ENCODE measurements around the gene MS4A6E.
"Not testable (repeated sequence)": the region's sequence is repeated elsewhere in the genome, so short reads cannot be mapped to it uniquely, and the experiment has no call there.

The MS4A6E gene

DNA sequence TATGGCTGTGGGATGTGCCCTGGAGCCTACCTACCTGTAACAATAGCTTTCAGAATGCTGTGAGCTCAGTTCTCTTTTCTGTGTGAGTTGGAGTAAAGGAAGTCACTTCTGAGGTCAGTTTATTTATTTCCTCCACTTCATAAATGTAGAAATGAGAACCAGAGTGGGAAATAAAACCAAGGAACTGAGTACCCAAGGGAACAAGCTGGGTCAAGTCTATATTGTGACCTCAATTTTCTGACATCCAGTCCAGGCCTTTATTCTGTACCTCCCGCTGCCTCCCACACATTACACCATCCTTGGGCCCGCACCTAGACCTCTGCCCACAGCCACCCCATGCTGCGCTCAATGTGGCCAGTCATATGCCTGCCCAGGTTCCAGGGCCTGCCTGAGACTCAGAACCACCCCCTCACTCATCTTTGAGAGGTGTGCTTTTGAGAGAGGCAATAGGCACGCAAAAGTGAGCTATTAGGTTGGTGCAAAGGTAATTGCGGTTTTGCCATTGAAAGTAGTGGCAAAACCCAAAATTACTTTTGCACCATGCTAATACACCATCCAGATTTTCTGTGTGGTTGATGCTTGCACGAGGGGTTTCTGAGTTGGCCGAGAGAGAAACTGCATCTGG, 9.8 kb downstream of the MS4A6E start:
- DNase-seq (ENCODE audit: low read depth), result no peak

DNA sequence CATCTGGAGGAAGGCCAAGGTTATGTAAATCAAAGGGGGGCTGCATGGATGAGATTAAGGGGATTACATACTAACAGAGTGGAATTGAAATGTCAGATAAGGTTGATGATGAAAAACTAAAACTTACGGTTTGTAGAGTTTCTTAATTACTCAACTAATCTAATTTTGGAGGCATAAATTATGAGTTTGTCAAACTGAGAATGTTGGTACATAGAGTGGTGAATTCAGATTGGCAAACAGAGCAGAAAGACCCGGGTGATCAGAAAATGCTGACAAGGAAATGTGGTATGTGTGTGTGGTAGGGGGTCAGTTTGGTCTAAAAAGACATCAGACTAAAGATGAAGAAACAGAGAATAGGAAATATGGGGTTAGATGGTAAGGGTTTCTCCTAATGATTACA, 11.0 kb downstream of the MS4A6E start:
- DNase-seq (ENCODE audit: low read depth), result no peak

DNA sequence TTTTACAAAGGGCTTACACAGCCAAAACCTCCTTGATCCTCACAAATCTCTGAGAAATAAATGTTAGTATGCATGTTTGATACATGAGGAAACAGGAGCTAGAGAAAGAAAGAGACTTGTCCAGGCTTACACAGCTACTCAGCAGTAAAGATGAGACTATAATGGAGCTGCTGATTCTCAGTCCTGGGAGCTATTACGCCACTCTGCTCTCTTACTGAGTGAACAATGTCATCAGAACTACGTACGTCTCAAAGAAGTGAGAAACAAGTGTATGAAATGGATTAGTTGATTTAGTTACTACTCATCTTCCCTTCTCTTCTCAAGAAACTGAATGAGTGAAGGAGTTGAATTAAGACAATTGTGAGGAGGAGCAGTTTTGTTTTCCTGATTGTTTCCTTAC, 12.3 kb downstream of the MS4A6E start:
- DNase-seq (ENCODE audit: low read depth), result no peak

DNA sequence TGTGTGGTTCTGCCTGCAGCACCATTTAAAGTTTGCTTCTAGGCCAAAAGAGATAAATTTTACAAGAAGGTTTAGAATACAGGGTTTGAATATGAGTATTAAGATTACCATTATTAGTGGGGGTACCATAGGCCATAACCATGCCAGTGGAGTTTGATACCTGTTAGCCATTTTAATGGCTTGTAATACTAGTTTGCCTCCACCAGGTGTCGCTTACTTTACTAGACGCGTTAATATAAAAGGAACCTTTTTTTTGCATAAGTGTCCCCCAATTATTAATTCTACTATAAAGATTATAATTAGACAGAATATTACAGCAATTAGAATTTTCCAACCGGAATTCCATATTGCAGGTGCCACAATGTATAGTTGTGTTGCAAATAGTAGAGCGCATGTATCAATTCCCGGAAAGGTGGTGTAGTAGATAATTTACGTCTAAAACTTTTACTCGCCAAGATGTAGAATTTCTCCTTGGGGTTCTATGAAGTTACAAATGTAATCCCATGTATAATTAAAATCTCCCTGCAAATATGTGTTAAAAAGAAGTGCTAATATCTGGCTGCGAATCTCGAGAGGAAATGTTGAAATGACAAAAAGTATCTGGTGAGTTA, 16.1 kb downstream of the MS4A6E start:
- DNase-seq (ENCODE audit: low read depth), result no peak

DNA sequence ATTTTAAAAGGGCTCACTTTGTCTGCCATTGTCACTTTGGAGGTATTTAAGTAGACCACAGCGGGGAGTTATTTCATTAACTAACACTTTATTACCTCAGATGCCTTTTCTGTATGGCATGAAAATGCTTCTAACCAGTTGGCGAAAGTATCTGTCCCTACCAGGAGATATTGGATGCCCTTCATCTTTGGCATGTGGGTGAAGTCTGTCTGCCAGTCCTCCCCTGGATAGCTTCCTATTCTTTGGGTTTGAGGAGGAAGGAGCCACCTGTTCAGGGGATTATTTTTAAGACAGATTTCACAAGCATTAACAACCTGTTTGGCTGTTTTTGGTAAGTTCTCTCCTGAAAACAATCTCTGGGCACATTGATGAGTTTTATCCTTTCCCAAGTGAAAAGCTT, 17.1 kb downstream of the MS4A6E start:
- DNase-seq (ENCODE audit: low read depth), result no peak

DNA sequence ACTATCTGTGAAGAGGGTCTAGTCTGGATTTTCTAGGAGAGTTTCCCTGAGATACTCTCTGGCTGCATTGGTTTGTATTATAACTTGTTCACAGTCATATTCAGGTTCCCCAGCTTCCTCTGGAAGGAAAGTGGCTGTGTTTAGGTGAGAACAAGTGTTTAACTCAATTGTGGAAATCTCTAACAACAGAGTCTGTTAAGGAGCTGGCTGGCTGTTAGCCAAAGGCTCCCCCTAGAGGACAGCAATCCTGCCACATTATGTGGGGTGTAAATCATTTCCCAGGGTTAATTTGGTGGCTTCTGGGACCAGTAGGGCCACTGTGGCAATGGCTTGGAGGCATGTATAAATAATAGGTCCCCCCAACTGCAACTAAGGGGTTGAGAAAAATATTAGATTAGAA, 18.4 kb downstream of the MS4A6E start:
- no peak for DNase-seq (ENCODE audit: low read depth)

DNA sequence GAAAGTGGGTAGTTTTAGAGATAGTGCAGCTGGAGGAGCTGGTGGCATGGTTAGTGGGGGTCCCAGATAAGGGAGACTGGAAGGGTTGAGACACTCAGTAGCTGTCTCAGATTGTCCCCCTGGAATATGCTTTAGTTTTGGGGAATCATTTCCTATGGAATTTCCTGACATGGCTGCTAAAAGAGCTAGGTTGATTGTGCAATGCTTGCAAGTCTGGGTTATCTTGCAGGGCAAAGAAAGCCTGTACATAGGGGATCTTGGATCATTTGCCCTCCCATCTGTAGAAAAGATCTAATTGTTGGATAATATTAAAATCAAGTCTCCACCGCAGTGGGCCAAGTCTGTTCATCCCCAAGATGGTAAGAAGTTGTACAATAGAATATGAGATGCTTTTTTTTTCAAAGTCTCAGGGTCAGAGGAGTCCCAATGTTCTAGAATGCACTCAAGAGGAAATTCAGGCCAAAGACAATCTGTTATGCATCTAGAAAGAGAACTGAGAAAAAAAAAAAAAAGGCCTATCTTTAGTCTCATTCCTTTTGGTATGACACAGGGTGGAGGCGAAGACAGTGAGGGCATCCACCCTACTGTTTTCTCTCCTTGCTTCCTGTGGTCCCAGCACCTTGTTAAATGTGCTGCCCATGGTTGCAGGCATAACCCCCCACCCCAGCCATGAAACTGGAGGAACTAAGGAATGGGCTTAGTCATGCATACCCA, 20.2 kb downstream of the MS4A6E start:
- no peak for DNase-seq (ENCODE audit: low read depth)

DNA sequence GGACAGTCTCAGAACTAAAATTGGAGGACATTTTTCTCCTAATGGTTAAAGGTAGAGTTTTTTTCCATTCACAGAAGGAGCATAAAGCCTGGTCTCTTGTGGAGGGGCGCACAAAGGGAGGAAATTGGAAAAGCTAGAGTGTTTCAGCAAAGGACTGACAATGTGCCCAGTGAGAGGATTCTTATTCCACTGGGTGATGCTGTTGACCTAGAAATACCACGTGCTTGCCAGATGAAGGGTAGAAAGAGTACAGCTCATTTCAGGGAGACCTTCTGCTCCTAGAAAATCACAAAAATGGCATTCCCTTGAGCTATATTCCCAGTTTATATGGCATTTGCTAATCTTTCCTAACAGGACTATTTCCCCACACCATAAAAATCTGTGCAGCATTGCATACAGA, 21.1 kb downstream of the MS4A6E start:
- no peak for DNase-seq (ENCODE audit: low read depth)

DNA sequence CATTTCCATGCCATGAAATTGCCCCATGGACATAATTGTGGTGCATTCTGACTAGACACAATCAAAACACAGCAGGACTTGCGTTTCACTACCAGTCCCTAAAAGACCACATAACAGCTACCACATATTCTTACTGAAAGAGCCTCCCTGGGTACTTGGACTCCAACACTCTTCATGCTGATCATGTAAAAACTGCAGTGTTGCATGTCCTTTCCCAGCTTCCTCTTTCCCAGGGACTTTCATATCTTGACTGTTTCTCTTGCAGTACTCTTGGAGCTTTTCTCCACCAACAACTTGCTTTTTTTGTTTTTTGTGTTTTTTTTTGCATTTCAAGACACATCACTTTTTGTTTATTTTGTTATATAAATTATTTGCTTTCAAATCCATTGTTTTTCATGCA, 22.9 kb downstream of the MS4A6E start:
- no peak for DNase-seq (ENCODE audit: low read depth)

DNA sequence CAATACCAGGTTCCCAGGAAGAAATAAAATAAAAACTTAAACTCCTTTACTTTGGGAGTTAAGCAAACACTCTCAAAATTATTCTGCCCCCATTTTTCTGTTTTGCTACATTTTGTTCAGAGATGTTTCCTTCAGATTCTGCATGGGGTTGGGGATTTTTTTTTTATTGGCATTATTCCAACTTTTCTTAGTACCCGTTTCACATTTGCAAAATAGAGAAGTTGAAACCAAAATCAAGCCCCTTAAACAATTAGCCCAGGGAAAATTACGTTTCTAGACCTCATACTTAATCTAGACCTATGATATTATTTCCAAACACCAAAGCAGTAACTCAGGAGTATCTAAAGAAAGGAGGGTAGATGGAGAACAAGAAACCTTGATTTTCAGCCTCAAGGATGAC, 30.7 kb downstream of the MS4A6E start:
- DNase-seq (ENCODE audit: low read depth), result no peak

DNA sequence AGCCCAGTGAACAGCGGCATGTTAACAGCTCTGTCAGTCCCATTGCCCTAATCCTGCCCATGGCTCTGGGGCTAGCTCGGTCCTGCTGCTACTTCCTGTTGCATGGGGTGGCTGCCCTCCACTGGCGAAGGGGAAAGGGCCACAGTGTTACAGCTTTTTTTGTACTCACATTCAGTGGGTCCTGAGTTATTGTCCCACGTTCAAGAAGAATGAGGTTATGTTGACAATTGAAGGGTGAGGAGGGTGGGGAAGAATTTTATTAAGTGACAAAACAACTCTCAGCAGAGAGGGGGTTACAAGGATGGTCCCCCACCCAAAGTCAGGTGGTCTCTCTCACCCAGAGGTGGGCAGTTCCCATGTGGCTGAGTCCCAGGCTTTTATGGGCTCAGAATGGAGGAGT, 33.6 kb downstream of the MS4A6E start:
- DNase-seq (ENCODE audit: low read depth), result no peak

DNA sequence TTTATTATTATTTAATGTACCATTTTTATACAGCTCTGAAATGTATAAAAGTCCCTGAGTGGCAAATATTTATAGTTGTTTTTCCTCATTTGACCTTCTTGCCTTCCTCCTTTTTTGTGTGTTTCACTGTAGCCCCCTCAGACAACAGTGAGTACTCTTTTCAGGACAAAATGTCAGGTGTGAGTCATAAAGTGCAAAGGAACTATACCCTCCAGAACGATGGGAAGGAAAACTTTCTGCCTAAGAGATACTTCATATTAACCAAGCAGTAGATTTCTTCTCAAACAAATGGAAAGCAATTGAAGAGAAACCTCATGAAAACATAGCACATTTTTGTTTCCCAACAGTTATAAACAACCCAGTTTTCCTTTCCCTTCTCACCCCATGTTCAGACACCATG, 35.2 kb downstream of the MS4A6E start:
- no peak for DNase-seq (ENCODE audit: low read depth)

DNA sequence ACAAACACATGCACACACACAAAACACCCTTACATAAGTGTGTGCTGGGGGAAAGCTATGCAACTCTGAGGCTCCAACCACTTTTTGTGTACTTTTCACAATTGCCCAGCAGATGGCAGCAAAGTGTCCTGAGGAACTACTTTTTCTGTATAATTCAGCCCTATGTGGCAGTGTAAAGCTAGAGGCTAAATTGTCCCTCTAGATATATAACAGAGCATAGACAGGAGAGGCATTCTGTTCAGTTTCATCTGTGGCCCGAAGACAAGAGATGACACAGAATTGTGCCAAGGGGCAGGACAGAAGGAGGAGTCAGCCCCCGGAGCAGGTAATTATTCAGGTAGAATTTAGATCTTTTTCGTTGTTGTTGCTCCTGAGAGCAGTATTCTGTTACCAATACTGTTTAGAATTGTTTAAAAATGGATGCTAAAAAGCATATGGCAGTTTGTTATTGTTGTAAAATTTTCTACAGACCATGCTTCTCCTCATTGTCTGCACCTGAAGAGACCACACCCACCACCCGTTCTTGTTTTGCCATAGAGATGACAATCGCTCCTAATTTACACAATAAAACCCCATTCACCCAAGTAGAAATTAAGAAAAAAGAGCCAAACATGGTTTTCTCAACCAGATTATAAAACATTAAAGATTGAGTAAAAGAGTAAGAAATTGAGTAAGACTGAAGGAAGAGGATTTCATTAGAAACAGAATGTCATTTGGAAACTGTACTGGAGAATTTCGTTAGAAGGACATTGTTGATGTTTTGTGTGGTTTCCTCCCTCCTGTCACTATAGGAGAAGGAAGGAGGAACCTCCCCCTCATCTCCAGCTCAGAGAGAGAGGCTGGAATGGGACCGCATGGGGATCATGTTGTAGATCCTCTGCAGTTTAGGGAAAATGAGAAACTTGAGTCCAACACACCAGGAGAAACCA, 36.8 kb downstream of the MS4A6E start:
- DNase-seq (ENCODE audit: low read depth), result no peak

DNA sequence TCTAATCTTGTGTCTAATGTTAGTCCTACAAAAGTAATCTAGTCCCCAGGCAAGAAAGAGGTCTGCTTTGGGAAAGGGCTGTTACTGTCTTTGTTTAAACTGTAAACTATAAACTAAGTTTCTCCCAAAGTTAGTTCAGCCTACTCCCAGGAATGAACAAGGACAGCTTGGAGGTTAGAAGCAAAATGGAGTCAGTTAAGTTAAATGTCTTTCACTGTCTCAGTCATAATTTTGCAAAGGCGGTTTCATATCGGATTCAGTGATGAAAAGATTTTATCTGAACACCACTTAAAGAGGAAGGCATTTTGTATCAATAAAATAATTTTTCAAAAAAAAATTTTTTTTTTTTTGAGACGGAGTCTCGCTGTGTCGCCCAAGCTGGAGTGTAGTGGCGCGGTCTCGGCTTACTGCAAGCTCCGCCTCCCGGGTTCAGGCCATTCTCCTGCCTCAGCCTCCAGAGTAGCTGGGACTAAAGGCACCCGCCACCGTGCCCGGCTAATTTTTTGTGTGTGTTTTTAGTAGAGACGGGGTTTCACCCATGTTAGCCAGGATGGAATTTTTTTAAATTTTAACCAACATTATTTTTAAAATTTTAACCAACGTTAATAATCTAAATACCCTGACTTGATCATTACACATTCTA, 39.3 kb downstream of the MS4A6E start:
- not testable (repeated sequence) for DNase-seq (ENCODE audit: low read depth)

DNA sequence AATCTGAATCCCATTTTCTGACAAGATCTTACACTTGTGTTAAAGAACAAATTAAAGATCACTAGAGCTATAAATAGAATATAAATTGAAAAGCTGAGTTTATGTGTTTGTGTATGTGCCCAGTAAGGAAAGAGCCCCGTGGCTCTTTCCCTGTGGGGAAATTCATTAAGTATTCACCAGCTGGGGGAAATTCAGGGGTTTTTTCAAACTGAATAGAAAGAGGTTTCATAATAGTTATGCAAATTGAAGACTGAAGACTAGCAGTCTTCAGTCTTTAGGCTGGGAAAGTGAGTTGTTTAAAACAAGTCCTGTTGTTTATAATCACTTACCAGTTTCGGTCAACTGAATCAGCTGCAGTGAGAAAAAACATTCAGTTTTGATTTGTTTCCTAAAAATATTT, 40.0 kb downstream of the MS4A6E start:
- no peak for DNase-seq (ENCODE audit: low read depth)

DNA sequence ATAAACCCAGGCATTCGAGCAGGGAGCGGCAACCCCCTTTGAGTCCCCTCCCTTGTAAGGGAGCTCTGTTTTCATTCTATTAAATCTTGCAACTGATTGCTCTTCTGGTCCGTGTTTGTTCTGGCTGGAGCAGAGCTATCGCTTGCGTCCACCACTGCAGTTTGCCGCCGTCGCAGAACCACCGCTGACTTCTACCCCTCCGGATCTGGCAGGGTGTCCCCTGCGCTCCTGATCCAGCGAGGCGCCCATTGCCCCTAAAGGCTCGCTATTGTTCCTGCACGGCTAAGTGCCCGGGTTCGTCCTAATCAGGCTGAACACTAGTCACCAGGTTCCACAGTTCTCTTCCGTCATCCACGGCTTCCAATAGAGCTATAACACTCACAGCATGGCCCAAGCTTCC, 40.8 kb downstream of the MS4A6E start:
- DNase-seq (ENCODE audit: low read depth), result no peak

DNA sequence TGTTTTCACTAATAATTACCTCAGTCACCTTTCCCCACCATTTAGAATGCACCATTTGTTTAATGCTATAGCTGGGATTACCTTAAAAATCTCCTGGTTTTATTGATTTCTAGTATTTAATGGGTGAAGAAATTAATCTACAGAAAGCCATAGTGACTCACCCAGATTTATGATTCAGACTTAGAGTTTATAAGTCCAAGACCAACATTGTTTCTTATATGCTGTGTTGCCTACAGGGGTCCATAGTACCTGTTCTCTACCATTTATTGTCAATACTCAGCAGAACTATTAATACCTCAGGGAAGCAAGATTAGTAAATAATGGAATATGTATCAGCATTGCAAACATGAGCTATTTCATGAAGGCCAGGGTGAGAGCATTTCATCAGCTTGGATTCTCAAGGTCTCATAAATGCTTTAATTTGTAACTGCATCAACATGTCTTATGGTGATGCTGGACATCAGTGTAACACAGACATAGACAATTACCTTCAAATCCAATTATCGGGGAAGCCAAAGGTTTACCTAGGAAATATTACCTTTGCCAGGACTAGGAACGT, 43.3 kb downstream of the MS4A6E start:
- no peak for DNase-seq (ENCODE audit: low read depth)

DNA sequence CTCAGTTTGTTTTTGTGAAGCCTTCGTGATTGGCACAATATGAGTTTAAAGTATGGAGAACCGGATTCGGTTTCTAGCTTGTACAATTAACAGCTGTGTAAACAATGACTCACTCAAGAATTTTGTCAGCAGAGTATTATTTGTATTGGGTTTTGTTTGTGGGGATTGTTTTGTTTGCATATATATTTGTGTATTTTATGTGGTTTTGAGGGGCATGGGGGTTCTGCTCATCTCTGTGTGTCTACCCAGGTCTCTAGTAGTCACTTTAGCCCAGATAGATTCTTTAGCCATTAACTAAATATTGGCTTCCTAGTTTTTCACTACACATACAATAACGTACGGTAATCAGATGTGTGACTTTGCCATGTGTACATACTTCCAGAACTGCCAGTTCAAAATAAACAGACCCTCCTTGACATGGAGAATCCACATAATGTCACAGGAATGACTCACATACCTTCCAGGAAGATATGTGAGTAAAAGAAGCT, 43.8 kb downstream of the MS4A6E start:
- no peak for DNase-seq (ENCODE audit: low read depth)

DNA sequence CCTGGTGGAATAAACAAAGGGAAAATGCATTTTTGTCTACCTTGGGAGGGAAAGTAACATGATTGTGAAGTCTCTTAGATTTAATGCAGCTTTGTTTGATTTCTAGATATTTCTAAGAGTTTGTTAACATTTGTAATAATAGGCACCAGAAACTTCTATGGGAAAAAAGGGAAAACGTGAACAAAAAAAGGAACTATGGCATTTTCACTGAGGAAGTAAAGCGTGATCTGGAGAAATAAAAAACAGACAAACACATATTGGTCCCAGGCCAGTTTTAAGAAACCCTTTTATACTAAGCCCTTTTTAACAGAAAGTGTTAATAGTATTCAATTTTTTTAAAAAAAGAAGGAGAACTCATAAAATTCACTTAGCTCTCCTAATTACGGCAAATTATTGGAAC, 44.3 kb downstream of the MS4A6E start:
- no peak for DNase-seq (ENCODE audit: low read depth)

DNA sequence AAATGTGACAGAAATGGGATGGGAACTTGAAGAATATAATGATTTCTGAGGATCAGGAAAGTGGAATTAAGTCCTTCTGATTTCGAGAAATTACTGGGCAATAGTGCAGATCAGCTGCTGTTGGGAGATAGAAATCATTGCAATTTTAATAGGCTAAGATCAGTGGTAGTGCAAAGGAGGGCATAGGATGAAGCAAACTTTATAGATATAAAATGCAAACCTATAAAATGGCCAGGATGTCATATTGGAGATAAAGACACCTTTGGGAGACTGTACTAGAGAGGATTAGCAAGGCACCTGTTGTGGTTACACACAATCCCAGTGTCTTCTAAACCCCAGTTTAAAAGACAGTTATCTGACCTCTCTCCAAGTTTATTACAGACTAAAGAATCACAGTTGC, 44.8 kb downstream of the MS4A6E start:
- no peak for DNase-seq (ENCODE audit: low read depth)

DNA sequence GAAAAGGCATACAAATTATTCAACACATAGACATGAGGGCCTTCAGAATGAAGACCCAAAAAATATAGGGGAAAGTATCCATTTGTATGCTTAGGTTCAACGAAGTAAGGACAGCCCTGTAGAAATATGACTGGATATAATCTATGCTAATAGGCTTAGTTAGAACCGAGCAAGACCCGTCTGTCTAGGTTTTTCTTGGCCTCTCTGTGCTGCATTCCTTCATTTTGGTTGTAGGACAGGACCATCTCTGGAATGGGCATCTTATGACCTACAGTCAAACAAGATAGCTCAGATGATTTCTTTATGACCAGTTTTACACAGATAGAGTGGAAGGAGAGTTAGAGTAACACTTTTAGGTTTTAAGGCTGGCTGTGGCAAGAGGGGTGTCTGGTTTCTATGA, 45.7 kb downstream of the MS4A6E start:
- no peak for DNase-seq (ENCODE audit: low read depth)

DNA sequence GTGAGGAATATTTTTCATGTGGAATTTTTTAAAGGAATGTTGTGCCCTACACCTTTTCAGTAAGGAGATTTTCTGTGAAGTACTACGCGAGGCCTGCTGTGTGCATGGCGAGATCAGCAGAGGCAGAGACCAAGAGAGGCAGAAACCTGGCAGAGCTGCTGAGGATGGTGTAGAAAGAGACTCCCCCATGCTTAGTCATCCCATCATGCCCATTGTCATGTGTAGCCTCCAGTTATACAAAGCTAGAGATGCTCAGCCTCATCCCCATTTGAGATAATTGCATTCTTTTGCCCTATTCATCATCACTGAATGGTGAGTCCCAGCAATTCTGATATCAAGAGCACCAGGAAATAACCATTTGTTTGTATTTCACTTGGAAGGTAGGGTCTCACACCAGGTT, 48.3 kb downstream of the MS4A6E start:
- no peak for DNase-seq (ENCODE audit: low read depth)
